Mammary microvascular endothelial cell (primary cell): ENCODE data around the gene LRRC3. TPM values are rescaled to one million over a fixed set of nuclear protein-coding genes. Genes with fewer than 3 reads are reported as not detected.

Experiments
- total RNA-seq: library from RNA; depleted of rRNA; stranded (reverse); fragments of >200 nt; gene quantifications from 2 replicates; pipeline ENCODE4 v1.2.3, GENCODE V29; 2015

The LRRC3 gene, protein sequence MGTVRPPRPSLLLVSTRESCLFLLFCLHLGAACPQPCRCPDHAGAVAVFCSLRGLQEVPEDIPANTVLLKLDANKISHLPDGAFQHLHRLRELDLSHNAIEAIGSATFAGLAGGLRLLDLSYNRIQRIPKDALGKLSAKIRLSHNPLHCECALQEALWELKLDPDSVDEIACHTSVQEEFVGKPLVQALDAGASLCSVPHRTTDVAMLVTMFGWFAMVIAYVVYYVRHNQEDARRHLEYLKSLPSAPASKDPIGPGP
- total RNA-seq: 3.5 and 5.5 TPM in 2 replicates

DNA sequence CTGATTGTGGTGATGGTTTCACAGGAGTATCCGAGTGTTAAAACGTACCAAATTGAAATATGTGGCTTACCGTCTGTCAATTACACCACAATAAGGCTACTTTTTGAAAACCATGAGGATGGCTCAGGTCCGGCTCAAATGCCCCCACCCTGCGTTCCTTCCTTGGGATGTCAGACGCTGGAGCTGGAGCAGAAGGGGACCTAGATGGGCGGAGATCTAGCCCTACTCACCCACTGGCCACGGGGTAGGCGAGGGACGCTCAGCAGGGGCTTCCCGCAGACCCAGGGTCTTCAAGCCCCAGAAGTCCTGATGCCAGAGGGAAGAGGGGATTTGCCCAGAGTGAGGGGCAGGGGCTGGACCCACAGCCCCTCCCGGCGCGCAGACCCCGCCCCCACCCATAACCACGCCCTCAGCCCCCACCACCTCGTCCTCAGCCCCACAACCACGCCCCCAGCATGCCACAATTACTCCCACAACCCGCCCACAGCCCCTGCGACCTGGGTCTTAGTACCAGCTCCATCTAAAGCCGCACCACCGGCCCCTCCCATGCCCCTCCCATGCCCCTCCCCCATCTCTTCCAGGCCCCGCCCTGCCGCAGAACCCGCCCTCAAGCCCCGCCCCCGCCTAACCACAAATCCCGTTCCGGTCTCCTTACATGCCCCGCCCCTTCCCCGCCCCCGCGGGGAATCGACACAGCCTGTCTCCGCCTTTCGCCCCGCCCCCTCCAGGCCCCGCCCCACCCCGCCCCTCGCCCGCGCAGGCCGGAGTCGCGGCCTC lies at the start of gene LRRC3:
Gene LRRC3, plus strand, starts transcription at position 764 of the 777 bp plus-strand sequence. CDS start 1,135 bp downstream, outside the sequence.

Other genes starting within 250 kb of the LRRC3 start
- gene ICOSLG, start 214.6 kb upstream of the LRRC3 start, total RNA-seq: 0.67 and 1.0 TPM in 2 replicates
- gene DNMT3L, start 193.6 kb upstream of the LRRC3 start, total RNA-seq: not detected in 2 replicates
- 0.15 TPM in 1 of 2 replicates, not detected in the other for gene AIRE, start 169.6 kb upstream of the LRRC3 start, total RNA-seq
- gene PFKL, start 155.5 kb upstream of the LRRC3 start, total RNA-seq: 137 and 166 TPM in 2 replicates
- gene CFAP410, start 116.1 kb upstream of the LRRC3 start, total RNA-seq: 10.6 and 11.7 TPM in 2 replicates
- gene TRPM2, start 101.9 kb upstream of the LRRC3 start, total RNA-seq: 18.1 and 18.3 TPM in 2 replicates
- gene KRTAP10-1, start 84.7 kb downstream of the LRRC3 start, total RNA-seq: not detected in 2 replicates
- not detected in 2 replicates for gene KRTAP10-2, start 96.0 kb downstream of the LRRC3 start, total RNA-seq
- gene KRTAP10-3, start 103.3 kb downstream of the LRRC3 start, total RNA-seq: not detected in 2 replicates
- gene KRTAP10-4, start 118.2 kb downstream of the LRRC3 start, total RNA-seq: not detected in 2 replicates
- gene KRTAP10-5, start 125.1 kb downstream of the LRRC3 start, total RNA-seq: not detected in 2 replicates
- gene KRTAP10-6, start 137.0 kb downstream of the LRRC3 start, total RNA-seq: not detected in 2 replicates
- gene KRTAP10-7, start 145.1 kb downstream of the LRRC3 start, total RNA-seq: not detected in 2 replicates
- gene KRTAP10-8, start 156.6 kb downstream of the LRRC3 start, total RNA-seq: not detected in 2 replicates
- gene KRTAP10-9, start 171.6 kb downstream of the LRRC3 start, total RNA-seq: not detected in 2 replicates
- gene KRTAP10-10, start 181.8 kb downstream of the LRRC3 start, total RNA-seq: not detected in 2 replicates
- gene KRTAP10-11, start 190.9 kb downstream of the LRRC3 start, total RNA-seq: not detected in 2 replicates
- not detected in 2 replicates for gene KRTAP12-4, start 199.1 kb downstream of the LRRC3 start, total RNA-seq
- not detected in 2 replicates for gene KRTAP12-3, start 202.4 kb downstream of the LRRC3 start, total RNA-seq
- gene KRTAP12-2, start 211.4 kb downstream of the LRRC3 start, total RNA-seq: not detected in 2 replicates
- gene KRTAP12-1, start 226.7 kb downstream of the LRRC3 start, total RNA-seq: not detected in 2 replicates
- gene KRTAP10-12, start 241.7 kb downstream of the LRRC3 start, total RNA-seq: not detected in 2 replicates